ENCODE measurements around the gene TTN. TPM values are rescaled to one million over a fixed set of nuclear protein-coding genes. Genes with fewer than 3 reads are reported as not detected.

Gene TTN
- total and polyA plus RNA-seq, 9 donors, result 0.17 to 12.9 (median 1.2) TPM

- H3K4me1 ChIP-seq (ENCODE audit: insufficient read depth), result no peaks in the 10 kb centered on the region
- TF ChIP-seq CTCF (IDR thresholded peaks at IDR 0.05) (no peak), EP300 (IDR thresholded peaks at IDR 0.05) (no peak), POLR2A (IDR thresholded peaks at IDR 0.05) (no peak)
- H3K4me3 ChIP-seq, result no peak overlapping the region
- DNase-seq, result no peak
- WGBS, 3 donors, result 74 to 91% (median 76%) methylated on average over 1 of the region's 1 CpG
- H3K27me3 ChIP-seq, result no peaks in the 10 kb centered on the region
- H3K9me3 ChIP-seq, result no peaks in the 10 kb centered on the region
- H3K27ac ChIP-seq, result no peak overlapping the region
- intact Hi-C loops (cut with DNase I), result no loop called here
- H3K36me3 ChIP-seq, result no peaks in the 10 kb centered on the region
Measured at GRCh38 chr2:178506101-178506500, 301.1 kb downstream of the TTN start.

- TF ChIP-seq POLR2A (IDR thresholded peaks at IDR 0.05) (no peak), EP300 (IDR thresholded peaks at IDR 0.05) (no peak), CTCF (IDR thresholded peaks at IDR 0.05) (no peak)
- Histone ChIP-seq H3K27me3 (no peaks in the 10 kb centered on the region), H3K9me3 (no peaks in the 10 kb centered on the region), H3K36me3 (no peaks in the 10 kb centered on the region), H3K4me1 (ENCODE audit: insufficient read depth) (no peaks in the 10 kb centered on the region), H3K27ac (no peak overlapping the region), H3K4me3 (no peak overlapping the region)
- intact Hi-C loops (cut with DNase I), result no loop called here
- WGBS, 3 donors, result 53 to 99% (median 98%) methylated on average over 4 of the region's 4 CpGs
- DNase-seq, result no peak
Measured at GRCh38 chr2:178502751-178503150, 304.5 kb downstream of the TTN start.

- no peak for DNase-seq
- no peak overlapping the region for H3K27ac ChIP-seq
- no peak overlapping the region for H3K4me3 ChIP-seq
- WGBS, 3 donors, result 97 to 98% (median 97%) methylated on average over 3 of the region's 3 CpGs
- intact Hi-C loops (cut with DNase I), result no loop called here
- no peaks in the 10 kb centered on the region for H3K4me1 ChIP-seq (ENCODE audit: insufficient read depth)
- no peaks in the 10 kb centered on the region for H3K9me3 ChIP-seq
- no peaks in the 10 kb centered on the region for H3K27me3 ChIP-seq
- no peak for TF ChIP-seq EP300 (IDR thresholded peaks at IDR 0.05)
- no peaks in the 10 kb centered on the region for H3K36me3 ChIP-seq
Measured at GRCh38 chr2:178499640-178500039, 307.6 kb downstream of the TTN start.

GRCh38 chr2:178498137-178498536 is 309.1 kb downstream of the TTN start:
- TF ChIP-seq POLR2A (IDR thresholded peaks at IDR 0.05) (no peak), EP300 (IDR thresholded peaks at IDR 0.05) (no peak), CTCF (IDR thresholded peaks at IDR 0.05) (no peak)
- Histone ChIP-seq H3K36me3 (no peaks in the 10 kb centered on the region), H3K27ac (no peak overlapping the region), H3K9me3 (no peaks in the 10 kb centered on the region), H3K4me3 (no peak overlapping the region), H3K4me1 (ENCODE audit: insufficient read depth) (no peaks in the 10 kb centered on the region), H3K27me3 (no peaks in the 10 kb centered on the region)
- intact Hi-C loops (cut with DNase I), result no loop called here
- DNase-seq, result no peak

- intact Hi-C loops (cut with DNase I), result no loop called here
- H3K27me3 ChIP-seq, result no peaks in the 10 kb centered on the region
- WGBS, 3 donors, result 74 to 75% (median 75%) methylated on average over 4 of the region's 4 CpGs
- H3K27ac ChIP-seq, result no peak overlapping the region
- H3K36me3 ChIP-seq, result no peaks in the 10 kb centered on the region
- no peak for TF ChIP-seq EP300 (IDR thresholded peaks at IDR 0.05)
- TF ChIP-seq POLR2A (IDR thresholded peaks at IDR 0.05), result no peak
- no peak for TF ChIP-seq CTCF (IDR thresholded peaks at IDR 0.05)
- no peaks in the 10 kb centered on the region for H3K9me3 ChIP-seq
- H3K4me1 ChIP-seq (ENCODE audit: insufficient read depth), result no peaks in the 10 kb centered on the region
- no peak overlapping the region for H3K4me3 ChIP-seq
- no peak for DNase-seq
Measured at GRCh38 chr2:178496049-178496448, 311.2 kb downstream of the TTN start.

Measured in ovary (tissue), 9 donors.